Suprapubic skin (tissue), 4 donors: ENCODE measurements around the gene CMYA5.

Experiments
- CTCF ChIP-seq, 2 donors: fragments of 200-600 bp in 1 of 2; fragments of 450-650 bp in 1 of 2; sonication (generic) in 1 of 2; IDR thresholded peaks; one replicate each; pipeline ENCODE4 v1.5.1; 2016 to 2019; ENCODE audit warnings: antibody characterized with exemption in 2 of 2, mild to moderate bottlenecking in 1 of 2, moderate library complexity in 1 of 2
- EP300 ChIP-seq: sonication (generic); formaldehyde crosslinking; IDR thresholded peaks from one replicate; pipeline ENCODE4 v1.6.1; 2017; ENCODE audit warnings: antibody characterized with exemption
- POLR2A ChIP-seq, 2 donors: fragments of 450-650 bp; IDR thresholded peaks; one replicate each; pipeline ENCODE4 v1.6.1; 2017; ENCODE audit warnings: antibody characterized with exemption in 2 of 2, mild to moderate bottlenecking in 2 of 2, moderate library complexity in 2 of 2
- POLR2AphosphoS5 ChIP-seq, 3 donors: sonication (generic); formaldehyde crosslinking; IDR thresholded peaks; one replicate each; pipeline ENCODE4 v1.6.1; 2017; ENCODE audit warnings: antibody characterized with exemption in 3 of 3

- TF ChIP-seq CTCF (IDR thresholded peaks at IDR 0.05) (no peak), EP300 (no peak), POLR2A (IDR thresholded peaks at IDR 0.05) (no peak), POLR2AphosphoS5 (IDR thresholded peaks at IDR 0.05) (no peak)
Measured at GRCh38 chr5:79663212-79663611, 26.4 kb upstream of the CMYA5 start.
